Measurements from ENCODE around the gene DNAJC1.
"Not testable (repeated sequence)": the region's sequence is repeated elsewhere in the genome, so short reads cannot be mapped to it uniquely, and the experiment has no call there.

DNAJC1 gene

DNA sequence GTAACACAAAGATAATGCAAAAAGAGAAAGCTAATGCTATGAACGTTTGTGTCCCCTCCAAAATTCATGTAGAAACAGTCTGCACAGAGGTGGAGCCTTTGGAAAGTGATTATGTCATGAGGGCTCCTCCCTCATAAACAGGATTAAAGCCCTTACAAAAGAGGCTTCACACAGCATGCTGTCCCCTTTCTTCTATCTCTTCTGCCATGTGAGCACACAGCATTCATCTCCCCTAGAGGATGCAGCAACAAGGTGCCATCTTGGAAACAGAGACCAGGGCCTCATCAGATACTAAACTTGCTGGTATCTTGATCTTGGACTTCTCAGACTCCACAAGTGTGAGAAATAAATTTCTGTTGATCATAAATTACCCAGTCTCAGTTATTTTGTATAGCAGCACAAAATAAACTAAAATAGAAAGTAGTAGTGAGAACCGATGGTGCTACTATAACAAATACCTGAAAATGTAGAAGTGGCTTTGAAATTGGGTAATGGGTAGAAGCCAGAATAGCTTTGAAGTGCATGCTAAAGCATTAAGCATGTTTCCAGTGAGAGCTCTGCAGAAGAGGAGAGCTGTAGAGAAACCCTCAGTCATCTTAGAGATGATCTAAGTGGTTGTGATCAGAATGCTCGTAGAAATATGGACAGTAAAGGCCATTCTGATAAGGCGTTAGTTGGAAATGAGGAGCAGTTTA lies 108.7 kb downstream of the DNAJC1 start:
- DNase-seq, result no peak

DNA sequence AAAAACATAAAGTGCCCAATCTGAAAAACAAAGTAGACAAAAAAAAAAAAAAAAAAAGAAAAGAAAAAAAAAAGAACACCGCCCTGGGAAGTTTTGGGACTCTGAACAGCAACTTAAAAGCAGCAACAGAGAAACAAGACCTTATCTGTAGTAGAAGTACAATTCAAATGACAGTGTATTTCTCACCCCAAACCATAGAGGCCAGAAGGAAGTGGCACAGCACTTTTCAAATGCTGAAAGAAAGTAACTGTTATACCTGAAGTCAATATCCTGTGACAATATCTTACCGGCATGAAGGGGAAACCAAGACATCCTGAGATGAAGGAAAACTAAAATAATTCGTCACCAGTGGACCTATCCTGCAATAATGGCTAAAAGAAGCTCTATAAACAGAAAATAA lies 112.1 kb downstream of the DNAJC1 start:
- no peak for DNase-seq

DNA sequence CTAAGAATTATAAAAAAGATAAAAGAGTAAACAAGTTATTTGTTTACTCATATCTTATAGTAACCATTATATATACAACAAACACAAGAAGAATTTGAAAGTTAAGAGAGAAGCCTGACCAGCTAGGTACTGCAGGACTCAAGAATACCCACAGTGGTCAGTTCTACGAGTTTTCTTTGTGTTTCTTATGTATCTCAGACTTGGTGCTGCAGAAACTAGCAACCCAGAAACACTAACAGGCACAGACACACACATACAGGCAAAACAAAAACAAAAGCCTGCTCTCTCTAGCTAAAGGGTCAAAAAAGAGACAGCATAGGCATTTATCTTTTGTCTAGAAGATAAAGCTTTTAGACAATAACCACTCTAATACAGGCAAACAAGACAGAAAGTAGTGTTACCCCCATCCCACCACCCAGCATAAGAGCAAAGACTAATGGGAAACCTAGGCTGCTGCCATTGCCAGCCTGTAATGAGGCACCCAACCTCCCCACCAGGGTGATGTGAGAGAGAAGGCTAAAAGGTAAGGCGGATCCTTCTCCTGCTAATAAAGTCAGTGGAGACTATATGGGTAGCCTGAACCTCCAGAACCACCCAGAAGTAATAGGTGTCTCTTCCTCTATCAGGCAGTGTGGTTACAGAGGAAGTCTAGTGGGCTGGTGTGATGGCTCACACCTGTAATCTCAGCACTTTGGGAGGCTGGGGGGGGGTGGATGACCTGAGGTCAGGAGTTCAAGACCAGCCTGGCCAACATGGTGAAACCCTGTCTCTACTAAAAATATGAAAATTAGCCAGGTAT lies 113.9 kb downstream of the DNAJC1 start:
- DNase-seq, result no peak

DNA sequence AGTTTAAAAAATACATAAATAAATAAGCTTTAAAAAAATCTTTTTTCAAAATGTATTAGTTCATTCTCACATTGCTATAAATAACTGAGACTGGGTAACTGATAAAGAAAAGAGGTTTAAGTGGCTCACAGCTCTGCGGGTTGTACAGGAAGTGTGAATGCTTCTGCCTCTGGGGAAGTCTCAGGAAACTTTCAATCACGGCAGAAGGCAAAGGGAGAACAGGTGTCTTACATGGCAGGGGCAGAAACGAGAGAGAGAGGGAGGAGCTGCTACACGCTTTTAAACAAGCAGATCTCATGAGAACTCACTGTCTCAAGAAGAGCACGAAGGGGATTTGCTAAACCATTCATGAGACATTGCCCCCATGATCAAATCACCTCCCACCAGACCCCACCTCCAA lies 114.6 kb downstream of the DNAJC1 start:
- DNase-seq, result no peak

DNA sequence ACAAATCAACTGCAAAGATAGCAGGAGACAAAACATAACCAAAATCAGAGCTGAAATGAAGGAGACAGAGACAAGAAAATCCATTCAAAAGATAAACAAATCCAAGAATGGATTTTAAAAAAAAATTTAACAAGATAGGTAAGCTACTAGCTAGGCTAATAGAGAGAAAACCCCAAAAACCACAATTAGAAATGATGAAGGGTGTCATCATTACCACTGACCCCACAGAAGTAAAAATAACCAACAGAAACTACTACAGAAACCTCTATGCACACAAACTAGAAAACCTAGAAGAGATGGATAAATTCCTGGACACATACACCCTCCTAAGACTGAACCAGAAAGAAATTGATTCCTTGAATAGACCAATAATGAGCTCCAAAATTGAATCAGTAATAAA lies 117.6 kb downstream of the DNAJC1 start:
- no peak for DNase-seq

DNA sequence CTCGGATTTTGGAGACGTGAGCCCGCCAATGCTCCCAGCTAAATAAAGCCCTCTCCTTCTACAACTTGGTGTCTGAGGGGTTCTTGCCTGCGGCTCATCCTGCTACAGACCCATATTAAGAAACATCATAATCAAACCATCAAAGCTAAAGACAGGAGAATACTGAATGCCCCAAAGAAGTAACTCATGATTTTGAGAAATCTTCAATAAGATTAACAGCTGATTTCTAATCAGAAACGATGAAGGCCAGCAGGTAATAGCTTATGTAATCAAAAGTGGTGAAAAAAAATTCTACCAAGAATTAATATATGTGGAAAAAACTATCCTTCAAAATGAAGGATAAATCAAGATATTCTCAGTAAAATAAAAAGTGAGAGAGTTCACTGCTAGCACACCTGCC lies 130.3 kb downstream of the DNAJC1 start:
- DNase-seq, result no peak

DNA sequence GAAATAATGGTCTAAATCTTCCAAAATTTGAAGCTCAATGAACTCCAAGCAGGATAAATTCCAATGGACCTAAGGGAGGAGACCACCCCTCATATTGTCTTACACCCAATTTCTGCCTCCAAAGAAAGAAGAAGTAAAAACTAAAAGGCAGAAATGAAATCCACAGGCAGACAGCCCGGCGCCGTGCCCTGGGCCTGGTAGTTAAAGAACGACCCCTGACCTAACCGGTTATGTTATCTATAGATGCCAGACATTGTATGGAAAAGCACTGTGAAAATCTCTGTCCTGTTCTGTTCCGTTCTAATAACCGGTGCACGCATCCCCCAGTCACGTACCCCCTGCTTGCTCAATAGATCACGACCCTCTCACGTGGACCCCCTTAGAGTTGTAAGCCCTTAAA lies 130.8 kb downstream of the DNAJC1 start:
- DNase-seq, result not testable (repeated sequence)

DNA sequence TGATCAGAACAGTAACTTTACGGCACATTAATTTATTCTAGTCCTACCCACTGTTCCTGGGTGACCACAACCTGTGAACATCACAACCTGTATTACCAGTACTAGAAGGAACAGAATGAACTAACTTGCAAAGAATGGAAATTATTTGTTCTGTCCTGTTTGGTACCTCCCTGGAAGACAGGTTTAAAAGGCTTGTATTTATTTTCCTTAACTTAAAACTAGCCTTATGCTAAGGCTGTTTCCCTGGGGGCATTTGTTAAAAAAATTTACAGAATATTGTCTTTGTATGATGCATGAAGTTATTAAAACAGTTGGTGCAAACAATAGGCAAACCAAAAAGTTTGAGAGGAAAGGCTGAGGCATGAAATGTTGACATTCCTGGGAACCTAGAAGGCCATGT lies 132.7 kb downstream of the DNAJC1 start:
- no peak for DNase-seq

DNA sequence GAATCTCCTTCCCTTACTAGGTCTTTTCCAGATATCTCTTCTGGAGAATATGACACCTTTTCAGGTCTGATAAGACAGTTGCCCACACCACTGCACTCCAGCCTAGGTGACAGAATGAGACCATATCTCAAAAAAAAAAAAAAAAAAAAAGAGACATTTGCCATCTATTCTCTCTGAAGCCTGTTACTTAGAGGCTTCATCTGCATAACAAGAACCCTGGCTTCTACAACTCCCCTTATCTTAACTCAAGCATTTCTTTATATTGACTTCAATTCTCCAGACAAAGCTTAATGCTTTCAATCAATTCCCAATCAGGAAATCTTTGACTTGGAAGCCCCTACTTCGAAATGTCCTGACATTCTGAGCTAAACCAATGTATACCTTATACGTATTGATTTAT lies 134.4 kb downstream of the DNAJC1 start:
- DNase-seq, result not testable (repeated sequence)

DNA sequence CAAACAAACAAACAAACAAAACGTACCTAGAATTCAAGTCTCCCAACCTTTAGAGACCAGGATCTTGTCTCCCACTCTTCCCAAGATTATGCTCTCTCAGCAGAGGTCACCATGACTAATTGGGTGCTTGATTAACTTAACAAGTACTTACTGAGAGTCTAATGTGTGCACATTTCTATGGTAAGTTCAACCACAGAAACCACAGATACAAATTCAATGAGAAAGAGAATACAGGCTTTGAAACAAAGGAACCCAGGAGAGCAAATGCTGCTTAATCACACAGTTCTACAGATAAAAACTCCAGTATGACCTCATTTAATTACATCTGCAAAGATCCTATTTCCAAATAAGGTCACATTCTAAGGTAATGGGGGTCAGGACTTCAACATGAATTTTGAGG lies 142.8 kb downstream of the DNAJC1 start:
- DNase-seq, result no peak

DNA sequence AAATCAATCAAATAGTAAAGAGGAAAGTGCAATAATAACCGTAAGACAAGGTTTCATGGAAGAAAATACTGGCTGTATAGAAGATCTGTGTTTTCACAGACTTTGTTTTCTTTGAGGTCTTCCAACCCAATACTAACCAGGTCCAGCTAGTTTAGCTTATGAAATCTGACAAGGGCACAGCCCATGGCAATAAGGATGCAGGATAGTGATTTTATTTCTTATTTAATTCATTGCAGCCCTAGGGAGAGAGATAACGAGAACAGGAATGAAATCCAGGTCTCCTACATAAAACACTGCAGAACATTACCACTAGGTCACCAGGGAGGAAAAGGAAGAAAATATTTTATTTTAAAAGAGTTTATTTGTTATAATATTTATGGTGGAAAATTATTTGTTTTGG lies 145.1 kb downstream of the DNAJC1 start:
- DNase-seq, result no peak

DNA sequence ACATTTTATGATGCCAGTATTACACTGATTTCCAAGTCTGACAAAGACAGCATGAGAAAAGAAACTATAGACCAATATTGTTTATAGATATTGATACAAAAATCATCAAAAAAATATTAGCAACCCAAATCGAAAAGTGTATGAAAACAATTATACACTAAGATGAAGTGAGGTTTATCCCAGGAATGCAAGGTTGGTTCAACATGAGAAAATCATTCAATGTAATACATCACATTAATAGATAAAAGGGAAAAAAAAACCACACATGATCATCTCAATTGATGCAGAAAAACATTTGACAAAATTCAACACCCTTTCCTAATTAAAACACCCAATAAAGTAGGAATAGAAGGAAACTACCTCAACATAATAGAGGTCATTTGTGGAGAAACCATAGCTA lies 153.9 kb downstream of the DNAJC1 start:
- peak; percentile 43 for DNase-seq

DNA sequence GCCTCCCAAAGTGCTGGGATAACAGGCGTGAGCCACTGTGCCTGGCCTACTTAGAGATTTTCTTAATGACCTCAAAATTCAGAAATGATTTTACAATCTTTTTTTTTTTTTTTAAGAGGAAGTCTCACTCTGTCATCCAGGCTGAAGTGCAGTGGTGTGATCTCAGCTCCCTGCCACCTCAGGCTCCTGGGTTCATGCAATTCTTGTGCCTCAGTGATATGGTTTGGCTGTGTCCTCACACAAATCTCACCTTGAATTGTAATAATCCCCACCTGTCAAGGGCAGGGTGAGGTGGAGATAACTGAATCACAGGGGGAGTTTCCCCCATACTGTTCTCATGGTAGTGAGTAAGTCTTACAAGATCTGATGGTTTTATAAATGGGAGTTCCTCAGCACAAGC lies 159.9 kb downstream of the DNAJC1 start:
- DNase-seq, result no peak

DNA sequence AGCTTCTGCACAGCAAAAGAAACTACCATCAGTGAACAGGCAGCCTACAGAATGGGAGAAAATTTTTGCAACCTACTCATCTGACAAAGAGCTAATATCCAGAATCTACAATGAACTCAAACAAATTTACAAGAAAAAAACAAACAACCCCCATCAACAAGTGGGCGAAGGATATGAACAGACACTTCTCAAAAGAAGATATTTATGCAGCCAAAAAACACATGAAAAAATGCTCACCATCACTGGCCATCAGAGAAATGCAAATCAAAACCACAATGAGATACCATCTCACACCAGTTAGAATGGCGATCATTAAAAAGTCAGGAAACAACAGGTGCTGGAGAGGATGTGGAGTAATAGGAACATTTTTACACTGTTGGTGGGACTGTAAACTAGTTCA lies 162.3 kb downstream of the DNAJC1 start:
- DNase-seq, result not testable (repeated sequence)

DNA sequence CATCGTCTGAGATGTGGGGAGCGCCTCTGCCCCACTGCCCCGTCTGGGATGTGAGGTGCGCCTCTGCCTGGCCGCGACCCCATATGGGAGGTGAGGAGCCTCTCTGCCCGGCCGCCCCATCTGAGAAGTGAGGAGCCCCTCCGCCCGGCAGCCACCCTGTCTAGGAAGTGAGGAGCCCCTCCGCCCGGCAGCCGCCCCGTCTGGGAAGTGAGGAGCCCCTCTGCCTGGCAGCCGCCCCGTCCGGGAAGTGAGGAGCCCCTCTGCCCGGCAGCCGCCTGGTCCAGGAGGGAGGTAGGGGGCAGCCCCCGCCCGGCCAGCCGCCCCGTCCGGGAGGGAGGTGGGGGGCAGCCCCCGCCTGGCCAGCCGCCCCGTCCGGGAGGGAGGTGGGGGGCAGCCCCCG lies 166.0 kb downstream of the DNAJC1 start:
- DNase-seq, result not testable (repeated sequence)

DNA sequence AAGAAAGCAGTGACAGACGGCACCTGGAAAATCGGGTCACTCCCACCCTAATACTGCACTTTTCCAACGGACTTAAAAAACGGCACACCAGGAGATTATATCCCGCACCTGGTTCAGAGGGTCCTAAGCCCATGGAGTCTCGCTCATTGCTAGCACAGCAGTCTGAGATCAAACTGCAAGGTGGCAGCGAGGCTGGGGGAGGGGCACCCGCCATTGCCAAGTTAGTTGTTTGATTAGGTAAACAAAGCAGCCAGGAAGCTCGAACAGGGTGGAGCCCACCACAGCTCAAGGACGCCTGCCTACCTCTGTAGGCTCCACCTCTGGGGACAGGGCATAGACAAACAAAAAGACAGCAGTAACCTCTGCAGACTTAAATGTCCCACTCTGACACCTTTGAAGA lies 169.0 kb downstream of the DNAJC1 start:
- not testable (repeated sequence) for DNase-seq

DNA sequence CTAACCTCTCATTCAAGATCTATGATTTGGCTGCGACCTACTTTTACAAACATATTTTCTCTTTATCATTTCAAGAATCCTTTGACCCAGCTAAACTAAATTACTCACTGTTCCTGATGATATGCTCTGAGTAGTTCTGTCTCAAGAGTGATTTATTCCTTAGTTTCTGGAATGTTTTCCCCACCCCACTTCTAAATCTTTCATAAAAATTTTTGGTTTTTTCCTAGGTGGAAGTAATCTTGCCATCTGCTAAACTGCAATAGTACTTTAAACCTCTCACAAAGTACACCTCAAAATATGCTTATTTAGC lies 170.8 kb downstream of the DNAJC1 start:
- DNase-seq, result no peak

DNA sequence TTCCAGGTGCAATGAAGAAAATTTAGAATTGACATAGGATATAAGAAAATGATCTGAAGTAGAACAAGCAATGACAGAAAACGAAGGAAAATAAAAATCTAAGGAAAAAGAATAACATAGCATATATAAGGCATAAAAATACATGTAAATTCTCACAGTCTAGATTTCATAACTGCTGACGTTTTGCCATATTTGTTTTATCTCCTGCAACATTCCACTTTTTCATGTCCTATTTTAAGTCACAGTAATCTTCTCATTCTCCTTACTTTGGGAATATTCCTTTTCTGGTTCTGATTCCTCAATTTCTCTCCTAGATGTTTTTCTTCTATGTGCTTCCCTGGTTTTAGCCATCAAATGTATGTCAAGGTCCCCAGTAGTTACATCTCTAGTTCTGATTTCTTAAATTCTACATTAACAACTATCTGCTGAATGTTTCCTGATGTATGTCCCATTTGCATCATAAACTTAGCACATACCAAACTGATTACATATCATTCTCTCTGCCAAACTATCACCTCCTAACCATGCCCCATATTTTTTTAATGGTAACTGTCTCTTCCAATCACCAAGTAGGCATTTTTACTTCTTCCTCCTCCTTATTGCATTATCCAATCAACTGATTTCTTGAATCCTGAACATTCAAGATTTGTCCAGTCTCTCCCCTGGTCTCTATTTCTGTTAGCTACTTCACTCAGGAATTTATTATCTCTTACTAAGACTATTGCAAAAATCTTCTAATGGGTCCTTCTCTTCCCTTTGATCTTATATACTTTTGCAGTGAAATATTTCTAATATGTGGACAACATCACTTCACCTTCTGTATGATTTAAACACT lies 171.3 kb downstream of the DNAJC1 start:
- no peak for DNase-seq

DNA sequence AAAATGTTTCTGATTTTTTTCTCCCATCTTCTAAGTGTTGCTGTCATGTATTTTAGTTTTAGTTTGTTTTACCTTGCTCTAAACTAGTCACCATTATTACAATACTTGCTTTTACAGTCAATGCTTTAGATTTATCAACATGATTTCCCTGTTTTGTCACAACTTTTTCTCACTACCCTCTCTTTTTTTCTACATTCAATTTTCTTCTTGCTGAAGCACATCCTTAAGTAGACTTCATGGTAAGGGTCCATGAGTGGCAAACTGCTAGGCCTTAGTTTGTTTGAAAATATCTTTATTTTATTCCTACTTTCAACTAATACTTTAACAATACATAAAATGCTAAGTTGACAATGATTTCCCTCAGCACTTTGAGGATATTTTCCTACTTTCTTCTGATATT lies 173.5 kb downstream of the DNAJC1 start:
- no peak for DNase-seq

DNA sequence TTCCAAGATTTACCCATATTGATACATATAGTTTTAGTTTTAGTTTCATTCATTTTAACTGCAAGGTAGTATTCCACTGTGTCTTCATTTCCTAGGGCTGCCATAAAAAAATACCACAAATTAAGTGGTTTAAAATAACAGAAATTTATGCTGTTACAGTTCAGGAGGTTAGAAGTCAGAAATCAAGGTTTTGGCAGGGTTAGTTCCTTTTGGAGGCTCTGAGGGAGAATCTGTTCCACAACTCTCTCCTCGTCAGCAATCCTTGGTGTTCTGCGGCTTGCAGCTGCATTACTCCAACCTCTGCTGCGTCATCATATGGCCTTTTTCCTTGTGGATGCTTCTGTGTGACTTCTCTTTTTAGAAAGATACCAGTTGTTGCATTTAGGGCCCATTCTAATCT lies 176.2 kb downstream of the DNAJC1 start:
- DNase-seq, result no peak

DNA sequence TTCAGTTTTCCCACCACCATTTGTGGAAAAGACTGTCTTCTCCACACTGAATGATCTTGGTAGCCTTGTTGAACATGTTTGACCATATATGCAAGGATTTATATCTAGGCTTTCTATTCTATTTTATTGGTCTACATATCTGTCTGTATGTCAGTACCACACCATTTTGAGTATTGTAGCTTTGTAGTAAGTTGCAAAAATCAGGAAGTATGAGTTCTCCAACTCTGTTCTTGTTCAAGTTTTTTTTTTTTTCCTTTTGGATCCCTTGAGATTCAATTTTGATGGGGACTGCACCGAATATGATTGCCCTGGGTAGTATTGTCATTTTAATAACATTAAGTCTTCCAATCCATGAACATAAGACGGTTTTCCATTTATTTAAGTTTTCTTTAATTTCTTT lies 176.8 kb downstream of the DNAJC1 start:
- DNase-seq, result no peak

DNA sequence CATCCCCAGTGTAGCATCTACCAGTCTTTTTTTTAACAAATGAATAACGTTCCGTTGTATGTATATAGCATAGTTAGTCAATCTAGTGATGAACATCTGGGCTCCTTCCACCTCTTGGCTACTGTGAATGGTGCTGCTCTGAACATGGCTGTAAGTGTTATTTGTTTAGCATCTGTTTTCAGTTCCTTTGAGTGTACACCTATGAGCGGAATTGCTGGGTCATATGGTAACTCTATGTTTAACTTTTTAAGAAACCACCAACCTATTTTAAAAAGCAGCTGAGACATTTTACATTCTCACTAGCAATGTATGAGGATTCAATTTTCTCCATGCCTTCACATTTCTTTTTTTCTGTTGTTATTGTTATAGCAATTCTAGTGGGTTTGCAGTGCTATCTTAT lies 178.2 kb downstream of the DNAJC1 start:
- no peak for DNase-seq

DNA sequence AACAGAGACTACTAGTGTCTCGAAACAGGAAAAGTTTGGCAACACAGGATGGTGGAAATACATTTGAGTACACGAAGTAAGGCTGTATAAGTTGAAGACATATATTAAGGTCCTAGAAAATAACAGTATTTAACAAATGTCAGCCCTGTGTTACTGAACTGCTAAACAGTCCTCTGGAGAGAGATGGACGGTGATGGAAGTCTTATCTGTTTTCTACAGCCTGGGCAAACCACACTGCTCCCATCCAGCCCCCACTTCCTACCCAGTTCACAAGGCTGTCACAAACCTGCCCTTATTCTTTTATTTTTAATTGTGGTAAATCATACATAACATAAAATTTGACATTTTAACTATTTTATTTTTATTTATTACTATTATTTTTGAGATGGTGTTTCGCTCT lies 179.1 kb downstream of the DNAJC1 start:
- DNase-seq, result no peak

DNA sequence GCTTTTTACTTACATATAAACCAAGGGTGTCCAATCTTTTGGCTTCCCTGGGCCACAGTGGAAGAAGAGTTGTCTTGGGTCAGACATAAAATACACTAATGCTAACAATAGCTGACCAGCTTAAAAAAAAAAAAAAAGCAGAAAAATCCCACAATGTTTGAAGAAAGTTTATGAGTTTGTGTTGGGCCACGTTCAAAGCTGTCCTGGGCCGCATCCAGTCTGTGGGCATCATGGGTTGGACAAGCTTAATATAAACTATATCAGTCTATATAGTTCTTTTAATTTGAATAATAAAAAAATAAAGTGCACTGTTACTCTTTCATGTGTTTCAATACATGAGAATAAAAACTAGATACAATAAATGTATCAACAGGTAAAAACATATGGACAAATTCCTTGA lies 179.9 kb downstream of the DNAJC1 start:
- DNase-seq, result no peak
